Activated CD8-positive, alpha-beta memory T cell treated with anti-CD3 and anti-CD28 coated beads, Interleukin-2, amount 50 U/mL, for 24 hours (primary cell): ENCODE results near the gene GLP2R.

Source experiments
- DNase-seq: peaks from one replicate; pipeline ENCODE4 v3.0.0-alpha.2; 2020; ENCODE audit errors: extremely low read depth

Gene GLP2R

GRCh38 chr17:9814337-9814945 lies 11.3 kb upstream of the GLP2R start:
- no peak for DNase-seq

GRCh38 chr17:9816472-9816871 lies 9.3 kb upstream of the GLP2R start:
- no peak for DNase-seq

- DNase-seq = no peak
These were observed 8.6 kb upstream of the GLP2R start for GRCh38 chr17:9817086-9817485.

GRCh38 chr17:9818760-9819159 lies 7.0 kb upstream of the GLP2R start:
- no peak for DNase-seq

- DNase-seq = no peak
These were observed 5.3 kb upstream of the GLP2R start for GRCh38 chr17:9820448-9820847.

- no peak for DNase-seq
These were observed 3.8 kb upstream of the GLP2R start, which contains the start of gene GSG1L2 for GRCh38 chr17:9821921-9822320. Gene GSG1L2, minus strand, starts transcription at chr17:9822079. Its CDS starts 8 bp downstream, at chr17:9822071.

GRCh38 chr17:9824094-9824493 lies 1.6 kb upstream of the GLP2R start:
- no peak for DNase-seq

GRCh38 chr17:9824797-9825338 lies 856 bp upstream of the GLP2R start:
- no peak for DNase-seq

- DNase-seq = no peak
These were observed 2.9 kb downstream of the GLP2R start for GRCh38 chr17:9828296-9829295.

- no peak for DNase-seq
These were observed 3.6 kb downstream of the GLP2R start for GRCh38 chr17:9829343-9829742.

GRCh38 chr17:9830711-9831110 lies 5.0 kb downstream of the GLP2R start:
- no peak for DNase-seq

- DNase-seq = no peak
These were observed 8.2 kb downstream of the GLP2R start for GRCh38 chr17:9833922-9834321.

- no peak for DNase-seq
These were observed 12.1 kb downstream of the GLP2R start for GRCh38 chr17:9837551-9838471.

- no peak for DNase-seq
These were observed 13.7 kb downstream of the GLP2R start for GRCh38 chr17:9839433-9839832.

- no peak for DNase-seq
These were observed 16.5 kb downstream of the GLP2R start for GRCh38 chr17:9842057-9842758.

- DNase-seq = no peak
These were observed 17.7 kb downstream of the GLP2R start for GRCh38 chr17:9843152-9844010.

GRCh38 chr17:9844153-9844552 lies 18.4 kb downstream of the GLP2R start:
- no peak for DNase-seq

- DNase-seq = no peak
These were observed 19.6 kb downstream of the GLP2R start for GRCh38 chr17:9845306-9845705.

- no peak for DNase-seq
These were observed 24.4 kb downstream of the GLP2R start for GRCh38 chr17:9850151-9850550.

GRCh38 chr17:9854255-9854654 lies 28.5 kb downstream of the GLP2R start:
- DNase-seq = no peak
